A673 (cell line): Measurements from ENCODE around the gene PLEKHA6.

Source experiments
- CTCF ChIP-seq: fragments of 300-800, 200-600 bp; sonication (generic); conservative IDR thresholded peaks from 2 replicates; pipeline ENCODE4 v1.5.1; 2017; ENCODE audit warnings: low read depth, mild to moderate bottlenecking, antibody characterized with exemption, low read length, moderate library complexity, mixed read lengths
- EZH2 ChIP-seq: fragments of 200-600 bp; sonication (generic); IDR thresholded peaks from 2 replicates; pipeline ENCODE4 v1.6.1; 2017; ENCODE audit warnings: borderline replicate concordance, low read depth, mild to moderate bottlenecking, mixed read lengths, antibody characterized with exemption, low read length; ENCODE audit not compliant: poor library complexity, severe bottlenecking

- TF ChIP-seq CTCF (no peak), EZH2 (no peak)
These were observed 135.1 kb downstream of the PLEKHA6 start for GRCh38 chr1:204224655-204225054.
